Measurements from ENCODE around the gene NFU1.

Gene NFU1

DNA sequence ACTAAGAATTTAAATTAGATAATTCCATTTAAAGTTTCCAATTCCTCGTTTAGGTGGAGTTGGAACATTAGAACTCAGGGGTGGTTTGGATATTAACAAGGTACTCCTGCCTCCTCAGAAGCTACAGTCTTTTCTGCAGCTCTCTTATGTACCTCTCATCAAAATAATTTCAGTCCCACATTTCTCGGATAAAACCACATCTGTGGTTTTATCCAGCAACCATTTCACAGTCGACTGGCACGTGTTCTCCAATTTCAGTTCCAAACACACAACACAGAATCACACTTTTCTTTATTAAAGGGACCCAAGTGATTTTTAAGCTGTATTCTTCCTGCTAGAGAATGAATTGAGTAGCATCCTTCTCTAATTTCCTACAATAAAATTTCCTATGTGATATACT, 22.7 kb upstream of the NFU1 start:
- TF ChIP-seq, protein P1, sequence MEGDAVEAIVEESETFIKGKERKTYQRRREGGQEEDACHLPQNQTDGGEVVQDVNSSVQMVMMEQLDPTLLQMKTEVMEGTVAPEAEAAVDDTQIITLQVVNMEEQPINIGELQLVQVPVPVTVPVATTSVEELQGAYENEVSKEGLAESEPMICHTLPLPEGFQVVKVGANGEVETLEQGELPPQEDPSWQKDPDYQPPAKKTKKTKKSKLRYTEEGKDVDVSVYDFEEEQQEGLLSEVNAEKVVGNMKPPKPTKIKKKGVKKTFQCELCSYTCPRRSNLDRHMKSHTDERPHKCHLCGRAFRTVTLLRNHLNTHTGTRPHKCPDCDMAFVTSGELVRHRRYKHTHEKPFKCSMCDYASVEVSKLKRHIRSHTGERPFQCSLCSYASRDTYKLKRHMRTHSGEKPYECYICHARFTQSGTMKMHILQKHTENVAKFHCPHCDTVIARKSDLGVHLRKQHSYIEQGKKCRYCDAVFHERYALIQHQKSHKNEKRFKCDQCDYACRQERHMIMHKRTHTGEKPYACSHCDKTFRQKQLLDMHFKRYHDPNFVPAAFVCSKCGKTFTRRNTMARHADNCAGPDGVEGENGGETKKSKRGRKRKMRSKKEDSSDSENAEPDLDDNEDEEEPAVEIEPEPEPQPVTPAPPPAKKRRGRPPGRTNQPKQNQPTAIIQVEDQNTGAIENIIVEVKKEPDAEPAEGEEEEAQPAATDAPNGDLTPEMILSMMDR (conservative IDR thresholded peaks at IDR 0.05; ENCODE audit: low read depth, low read length), result no peak
- H3K4me2 ChIP-seq, result no peak overlapping the region
- no peaks in the 10 kb centered on the region for H3K79me2 ChIP-seq (ENCODE audit: insufficient read depth, low read depth)

DNA sequence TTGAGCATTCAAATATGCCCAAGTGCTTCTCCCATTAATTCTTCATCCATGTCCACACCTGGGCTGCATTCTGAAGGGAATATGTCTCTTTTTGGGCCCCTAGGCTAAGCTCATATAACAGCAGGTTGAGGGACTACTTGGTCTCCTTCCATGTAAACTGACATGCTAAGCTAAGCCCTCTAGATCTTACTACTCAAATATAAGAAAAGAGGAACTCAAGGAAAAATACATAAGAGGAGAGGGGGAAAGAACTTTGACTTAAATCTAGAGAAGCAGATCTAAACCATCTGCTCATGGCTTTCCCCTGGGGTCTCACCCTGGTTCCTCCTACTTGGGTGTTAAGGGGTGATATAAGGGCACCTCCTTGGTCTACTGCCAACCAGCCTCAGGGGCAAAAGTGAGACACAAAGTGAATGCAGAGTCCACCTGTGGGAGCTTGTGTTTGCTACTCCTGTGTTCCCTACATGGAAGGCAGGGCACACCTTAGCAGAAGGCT, 19.8 kb upstream of the NFU1 start:
- H3K27me3 ChIP-seq (ENCODE audit: insufficient read depth, low read depth), result no peaks in the 10 kb centered on the region
- no peaks in the 10 kb centered on the region for H3K79me2 ChIP-seq (ENCODE audit: insufficient read depth, low read depth)
- H3K4me2 ChIP-seq, result no peak overlapping the region
- H3K36me3 ChIP-seq (ENCODE audit: insufficient read depth), result no peaks in the 10 kb centered on the region
- H2AFZ ChIP-seq (ENCODE audit: low read depth), result no peak overlapping the region
- peaks cover 17% of the 10 kb centered on the region for H3K4me1 ChIP-seq (ENCODE audit: low read depth, poor library complexity, severe bottlenecking)
- H3K27ac ChIP-seq, result no peak overlapping the region
- H3K4me3 ChIP-seq (IDR thresholded peaks at IDR 0.05; ENCODE audit: insufficient read depth, low read depth, low read length), result no peak overlapping the region
- H3K9ac ChIP-seq, result no peak overlapping the region
- no peaks in the 10 kb centered on the region for H4K20me1 ChIP-seq (ENCODE audit: insufficient read depth)
- TF ChIP-seq, protein P1 (conservative IDR thresholded peaks at IDR 0.05; ENCODE audit: low read depth, low read length), result no peak

More for the DNA sequence above, 22.7 kb upstream of the NFU1 start:
- no peak overlapping the region for H3K27ac ChIP-seq
- no peak overlapping the region for H2AFZ ChIP-seq (ENCODE audit: low read depth)
- H3K4me3 ChIP-seq (IDR thresholded peaks at IDR 0.05; ENCODE audit: insufficient read depth, low read depth, low read length), result no peak overlapping the region
- H3K9ac ChIP-seq, result no peak overlapping the region
- no peaks in the 10 kb centered on the region for H3K4me1 ChIP-seq (ENCODE audit: low read depth, poor library complexity, severe bottlenecking)
- H3K36me3 ChIP-seq (ENCODE audit: insufficient read depth), result no peaks in the 10 kb centered on the region
- no peaks in the 10 kb centered on the region for H3K27me3 ChIP-seq (ENCODE audit: insufficient read depth, low read depth)
- H4K20me1 ChIP-seq (ENCODE audit: insufficient read depth), result no peaks in the 10 kb centered on the region

DNA sequence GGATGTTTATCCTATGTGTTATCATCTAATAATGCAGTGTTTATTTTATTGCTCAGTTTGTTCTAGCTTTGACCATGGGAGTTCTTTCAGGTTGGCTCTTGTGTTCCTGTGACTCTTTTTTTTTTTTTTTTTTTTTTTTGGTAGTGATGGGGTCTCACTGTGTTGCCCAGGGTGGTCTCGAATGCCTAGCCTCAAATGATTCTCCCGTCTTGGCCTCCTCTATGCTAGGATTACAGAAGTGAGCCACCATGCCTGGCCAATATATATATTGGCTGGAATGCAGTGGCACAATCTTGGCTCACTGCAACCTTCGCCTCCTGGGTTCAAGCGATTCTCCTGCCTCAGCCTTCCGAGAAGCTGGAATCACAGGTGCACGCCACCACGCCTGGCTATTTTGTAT, 18.9 kb upstream of the NFU1 start:
- no peak overlapping the region for H3K9ac ChIP-seq
- no peak overlapping the region for H3K4me3 ChIP-seq (IDR thresholded peaks at IDR 0.05; ENCODE audit: insufficient read depth, low read depth, low read length)
- H3K27me3 ChIP-seq (ENCODE audit: insufficient read depth, low read depth), result no peaks in the 10 kb centered on the region
- no peak overlapping the region for H2AFZ ChIP-seq (ENCODE audit: low read depth)
- H3K4me2 ChIP-seq, result no peak overlapping the region
- H3K4me1 ChIP-seq (ENCODE audit: low read depth, poor library complexity, severe bottlenecking), result peaks cover 17% of the 10 kb centered on the region
- no peaks in the 10 kb centered on the region for H3K36me3 ChIP-seq (ENCODE audit: insufficient read depth)
- H3K27ac ChIP-seq, result no peak overlapping the region
- TF ChIP-seq, protein P1 (conservative IDR thresholded peaks at IDR 0.05; ENCODE audit: low read depth, low read length), result no peak
- H3K79me2 ChIP-seq (ENCODE audit: insufficient read depth, low read depth), result no peaks in the 10 kb centered on the region
- no peaks in the 10 kb centered on the region for H4K20me1 ChIP-seq (ENCODE audit: insufficient read depth)

DNA sequence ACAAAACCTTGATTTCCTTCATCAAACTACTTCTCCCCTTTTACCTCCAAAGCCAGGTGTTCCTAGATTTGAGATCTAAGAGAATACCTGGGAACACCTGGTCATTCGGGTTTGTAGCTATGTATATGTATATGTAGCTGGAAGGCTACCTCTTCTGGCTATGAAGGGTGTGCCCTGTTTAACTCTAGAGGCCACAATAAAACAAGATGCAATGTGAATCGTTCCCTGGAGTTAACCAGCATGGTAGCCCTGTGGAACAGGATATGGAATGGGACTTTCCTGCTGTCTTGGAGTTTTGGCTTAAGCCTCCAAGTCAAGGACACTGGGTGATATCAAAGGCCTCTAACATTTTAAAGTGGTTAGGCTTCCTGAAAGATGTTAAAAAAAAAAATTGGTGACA, 17.7 kb upstream of the NFU1 start:
- Histone ChIP-seq H3K27me3 (ENCODE audit: insufficient read depth, low read depth) (no peaks in the 10 kb centered on the region), H2AFZ (ENCODE audit: low read depth) (no peak overlapping the region), H3K4me2 (no peak overlapping the region), H3K4me1 (ENCODE audit: low read depth, poor library complexity, severe bottlenecking) (peaks cover 17% of the 10 kb centered on the region), H3K27ac (no peak overlapping the region), H3K4me3 (IDR thresholded peaks at IDR 0.05; ENCODE audit: insufficient read depth, low read depth, low read length) (no peak overlapping the region), H3K36me3 (ENCODE audit: insufficient read depth) (no peaks in the 10 kb centered on the region), H4K20me1 (ENCODE audit: insufficient read depth) (no peaks in the 10 kb centered on the region), H3K79me2 (ENCODE audit: insufficient read depth, low read depth) (no peaks in the 10 kb centered on the region), H3K9ac (no peak overlapping the region)
- TF ChIP-seq, protein P1 (conservative IDR thresholded peaks at IDR 0.05; ENCODE audit: low read depth, low read length), result no peak
